HUDEP-2 (cell line): ENCODE data around the gene HPSE2.

Experiments
- DNase-seq, 76 experiments: peaks; one replicate each; lab custom pipeline; 2025; ENCODE audit not compliant: unreplicated experiment in 76 of 76; lab: John Stamatoyannopoulos, UW

The HPSE2 gene

DNA sequence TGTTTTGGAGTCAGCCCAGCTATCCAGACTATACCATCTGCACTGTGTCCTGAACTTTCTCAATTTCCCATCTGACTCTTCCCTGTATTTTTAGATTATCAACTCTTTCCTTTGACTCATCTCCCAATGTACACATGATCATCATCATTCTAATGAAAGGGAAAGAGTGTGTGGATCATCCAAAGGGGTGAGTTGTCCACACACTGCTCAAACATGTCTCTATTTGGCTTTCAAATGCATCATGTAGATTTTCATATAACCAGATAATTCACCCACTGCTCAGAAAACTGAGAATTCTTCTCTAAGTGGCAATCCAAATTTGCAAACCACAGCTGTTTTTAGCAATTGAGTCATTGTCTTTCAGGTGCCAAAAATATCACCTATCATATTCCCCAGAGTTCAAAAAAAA is 598.7 kb downstream of the HPSE2 start:
- DNase-seq, result no peak

DNA sequence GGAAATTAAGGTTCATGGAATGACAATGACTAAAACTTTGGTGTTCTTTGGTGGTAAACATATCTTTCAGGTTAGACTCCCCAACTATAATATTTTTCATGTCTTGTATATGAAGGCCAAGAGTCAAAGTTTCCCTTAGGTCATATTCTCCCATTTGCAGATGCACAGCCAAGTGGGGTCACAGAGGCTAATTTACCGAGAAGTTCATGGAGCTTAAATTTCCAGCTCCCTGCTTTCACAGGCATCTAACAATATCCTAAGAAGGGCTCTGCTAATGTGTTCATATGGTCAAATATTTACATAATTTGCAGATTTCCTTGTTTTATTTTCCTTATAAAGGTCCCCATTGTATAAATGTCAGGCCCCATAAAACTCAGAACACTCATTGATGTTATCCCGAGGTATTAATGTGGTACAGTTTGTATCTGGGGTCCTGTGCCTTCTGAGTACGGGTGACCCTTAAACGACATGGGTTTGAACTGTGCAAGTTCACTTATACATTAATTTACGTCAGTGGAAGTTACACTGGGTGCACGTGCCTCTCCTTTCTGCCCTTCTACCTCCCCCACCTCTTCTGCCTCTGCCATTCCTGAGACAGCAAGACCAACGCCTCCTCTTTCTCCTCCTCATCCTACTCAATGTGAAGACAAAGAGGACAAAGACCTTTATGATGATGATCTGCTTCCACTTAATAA is 603.0 kb downstream of the HPSE2 start:
- DNase-seq, result no peak

- no peak for DNase-seq
Measured at GRCh38 chr10:98628206-98628605, 607.4 kb downstream of the HPSE2 start.

GRCh38 chr10:98627711-98628110 is 607.9 kb downstream of the HPSE2 start:
- DNase-seq, result no peak

DNA sequence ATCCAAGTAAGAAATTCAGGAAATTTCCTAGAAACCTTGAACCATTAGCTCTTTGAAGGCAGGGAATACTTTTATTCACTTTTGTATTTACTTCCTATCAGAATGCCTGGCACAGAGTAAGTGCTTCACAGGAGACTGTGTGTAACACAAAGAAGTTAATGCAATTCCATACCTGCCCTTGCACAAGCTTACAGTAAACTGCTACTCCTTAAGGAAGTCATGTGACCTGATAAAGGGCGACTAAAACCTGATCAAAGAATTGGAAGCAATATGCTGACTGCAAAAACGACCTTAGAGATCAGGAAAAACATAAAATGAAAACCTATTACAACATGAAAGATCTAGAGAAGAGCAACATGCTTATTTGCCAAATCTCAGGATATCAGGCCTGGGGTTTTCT is 610.7 kb downstream of the HPSE2 start:
- no peak for DNase-seq

GRCh38 chr10:98623176-98623575 is 612.5 kb downstream of the HPSE2 start:
- DNase-seq, result no peak

- no peak for DNase-seq
Measured at GRCh38 chr10:98621630-98622029, 614.0 kb downstream of the HPSE2 start.

- no peak for DNase-seq
Measured at GRCh38 chr10:98620503-98620902, 615.1 kb downstream of the HPSE2 start.

- DNase-seq, result no peak
Measured at GRCh38 chr10:98619446-98619845, 616.2 kb downstream of the HPSE2 start.

DNA sequence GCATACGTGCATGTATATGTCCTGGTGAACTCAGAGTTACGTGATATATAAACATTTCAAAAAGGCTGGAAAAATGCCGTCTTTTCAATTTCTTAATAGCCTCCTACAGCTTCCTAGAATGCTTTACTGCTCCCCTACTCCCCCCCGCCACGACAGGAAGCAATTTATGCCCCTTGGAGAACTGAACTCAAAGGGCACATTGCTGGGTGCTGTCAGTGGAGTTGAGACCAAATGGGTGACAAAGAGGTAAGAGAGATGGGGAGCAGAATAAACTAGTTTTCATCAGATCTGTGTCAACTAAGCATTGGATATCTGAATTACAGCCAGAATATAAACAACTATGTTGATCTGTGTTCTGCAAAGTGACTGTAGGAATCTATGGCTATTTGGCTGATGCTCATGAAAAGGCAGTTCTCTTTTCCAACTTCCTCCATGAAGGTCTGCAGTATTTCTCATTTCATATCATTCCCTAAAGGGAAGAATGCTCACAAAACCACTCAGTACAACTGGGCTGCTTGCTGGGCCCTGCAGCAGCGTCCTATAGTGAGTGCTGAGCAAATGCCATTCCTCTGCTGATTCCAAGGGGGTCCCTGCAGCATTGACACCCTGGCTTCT is 617.6 kb downstream of the HPSE2 start:
- no peak for DNase-seq

DNA sequence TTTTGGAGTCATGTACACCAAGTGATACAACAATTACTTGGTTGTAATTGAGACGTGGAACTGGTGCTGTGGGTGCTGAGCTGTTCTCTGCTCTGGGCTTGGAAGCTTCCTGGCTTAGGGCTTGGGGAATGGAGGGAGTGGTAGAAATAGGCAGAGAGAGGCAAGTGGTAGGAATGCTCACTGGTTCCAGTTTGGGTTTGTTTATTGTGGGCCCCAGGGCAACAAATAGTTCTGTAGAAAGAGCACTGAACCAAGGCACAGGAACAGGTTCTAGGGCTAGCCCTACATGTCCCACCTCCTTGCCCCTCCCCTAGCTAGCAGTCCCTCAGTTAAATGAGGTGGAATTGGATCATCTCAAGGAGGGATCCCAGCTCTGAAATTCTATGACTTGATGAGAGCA is 622.2 kb downstream of the HPSE2 start:
- no peak for DNase-seq

DNA sequence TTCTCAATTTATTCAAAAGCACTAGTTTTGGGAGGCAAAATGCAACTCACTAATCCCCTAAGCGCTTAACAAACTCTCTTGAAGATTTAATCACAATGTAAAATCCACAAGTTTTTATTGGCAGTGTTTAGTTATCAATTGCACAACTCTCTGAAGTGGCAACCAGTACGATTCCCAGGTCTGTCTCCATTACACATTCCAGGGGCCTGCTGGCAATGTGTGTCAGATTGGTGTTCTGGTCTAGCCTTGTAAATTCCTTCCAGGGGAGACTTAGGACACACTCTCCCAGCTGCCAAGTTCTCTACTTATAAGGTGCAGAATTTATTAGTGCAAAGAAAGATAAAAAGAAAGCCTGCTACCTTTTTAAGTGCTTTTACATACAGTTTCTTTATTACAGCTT is 624.2 kb downstream of the HPSE2 start:
- DNase-seq, result no peak

- no peak for DNase-seq
Measured at GRCh38 chr10:98610836-98611235, 624.8 kb downstream of the HPSE2 start.

DNA sequence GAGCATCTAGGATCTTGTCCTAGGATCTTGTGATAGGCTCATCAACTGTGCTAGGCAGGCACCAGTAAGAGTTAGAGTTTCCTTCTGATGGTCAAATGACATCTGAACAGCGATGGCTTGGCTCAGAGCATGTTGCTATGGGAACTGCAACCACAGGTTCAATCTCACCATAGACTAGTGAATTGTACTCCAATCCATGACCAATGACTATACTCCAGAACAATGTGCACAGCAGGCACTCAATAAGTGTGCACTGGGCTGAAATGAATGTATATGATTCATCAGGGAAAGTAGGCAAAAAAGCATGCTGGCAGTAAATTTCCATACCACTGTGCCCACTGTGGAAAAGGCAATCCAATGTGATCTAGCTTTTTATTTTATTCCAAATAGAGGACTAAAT is 625.4 kb downstream of the HPSE2 start:
- no peak for DNase-seq

DNA sequence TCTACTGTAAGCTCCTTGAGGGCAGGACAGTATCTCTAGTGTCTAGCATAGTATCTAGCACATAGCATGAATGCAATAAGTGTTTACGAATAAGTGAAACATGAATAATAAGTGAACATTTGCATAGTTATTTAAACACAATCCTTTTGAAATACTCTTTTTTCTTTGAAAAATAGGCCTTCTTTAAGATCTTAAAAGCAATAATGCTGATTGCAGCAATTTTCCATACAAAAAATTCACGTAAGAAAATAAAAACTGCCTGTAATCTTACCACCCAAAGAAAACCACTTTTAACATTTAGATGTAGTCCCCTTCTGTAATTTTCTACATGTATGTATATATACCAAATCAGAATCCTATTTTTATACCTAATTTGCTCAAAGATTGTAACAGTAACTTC is 626.4 kb downstream of the HPSE2 start:
- no peak for DNase-seq

- peak in 8 of 76 experiments; percentile 0 to 16 (median 5) for DNase-seq
Measured at GRCh38 chr10:98608411-98608810, 627.2 kb downstream of the HPSE2 start.

DNA sequence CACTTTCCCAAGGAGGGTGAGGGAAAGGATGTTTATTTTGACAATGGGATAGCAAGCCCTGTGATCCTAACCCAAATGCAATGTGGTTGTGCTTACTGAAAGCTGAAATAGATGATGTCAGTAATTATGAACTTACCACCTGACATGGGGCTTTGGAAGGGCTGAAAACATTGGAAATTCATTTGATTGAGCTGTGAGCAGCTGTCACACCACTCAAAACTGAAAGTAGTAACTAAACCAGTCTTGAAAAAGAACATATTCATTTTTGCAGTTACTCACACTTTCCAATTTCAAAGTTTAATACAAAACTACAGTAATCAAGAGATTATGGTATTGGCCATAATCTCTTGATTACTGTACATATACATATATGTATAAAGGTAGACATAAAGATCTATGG is 633.4 kb downstream of the HPSE2 start:
- DNase-seq, result no peak

GRCh38 chr10:98599032-98599610 is 636.5 kb downstream of the HPSE2 start:
- no peak for DNase-seq

DNA sequence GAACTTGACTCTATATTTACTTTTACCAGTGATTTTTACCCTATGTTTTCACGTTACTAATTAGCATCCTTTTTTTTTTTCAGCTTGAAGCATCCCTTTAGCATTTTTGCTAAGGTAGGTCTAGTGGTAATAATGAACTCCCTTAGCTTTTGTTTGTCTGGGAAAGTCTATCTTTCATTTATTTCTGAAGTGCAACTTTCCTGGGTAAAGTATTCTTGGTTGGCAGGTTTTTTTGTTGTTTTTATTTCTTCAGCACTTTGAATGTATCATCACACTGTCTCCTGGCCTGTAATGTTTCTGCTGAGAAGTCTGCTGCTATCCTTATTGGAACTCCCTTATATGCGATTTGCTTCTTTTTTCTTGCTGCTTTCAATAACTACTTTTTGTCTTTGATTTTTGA is 639.2 kb downstream of the HPSE2 start:
- no peak for DNase-seq

GRCh38 chr10:98589691-98590090 is 646.0 kb downstream of the HPSE2 start:
- DNase-seq, result no peak

DNA sequence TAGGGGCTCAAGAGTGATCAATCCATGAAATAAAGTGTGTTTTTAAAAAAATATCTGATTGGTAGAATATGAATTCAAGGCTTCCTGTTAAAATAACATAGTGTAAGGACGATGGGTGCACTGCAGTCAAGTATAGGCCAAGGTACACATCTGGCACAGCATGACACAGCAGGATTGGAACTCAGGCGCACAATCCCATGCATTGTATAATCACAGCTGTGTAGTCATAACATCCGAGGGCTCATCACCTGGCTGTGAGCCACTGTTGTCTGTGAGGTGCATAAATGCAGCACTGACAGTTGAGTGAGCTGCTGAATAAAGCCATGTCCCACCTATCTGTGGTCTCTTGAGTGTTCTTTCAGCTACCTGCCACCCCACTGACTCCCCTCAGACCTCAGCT is 646.6 kb downstream of the HPSE2 start:
- no peak for DNase-seq

GRCh38 chr10:98587156-98587837 is 648.4 kb downstream of the HPSE2 start:
- DNase-seq, result no peak
